Measurements from ENCODE around the gene PIGX. TPM values are rescaled to one million over a fixed set of nuclear protein-coding genes. Genes with fewer than 3 reads are reported as not detected.
A peak's percentile ranks its signal among the peaks of the same experiment; 100 is the strongest.

PIGX gene
- polyA plus RNA-seq (2013), result 21.2 TPM

DNA sequence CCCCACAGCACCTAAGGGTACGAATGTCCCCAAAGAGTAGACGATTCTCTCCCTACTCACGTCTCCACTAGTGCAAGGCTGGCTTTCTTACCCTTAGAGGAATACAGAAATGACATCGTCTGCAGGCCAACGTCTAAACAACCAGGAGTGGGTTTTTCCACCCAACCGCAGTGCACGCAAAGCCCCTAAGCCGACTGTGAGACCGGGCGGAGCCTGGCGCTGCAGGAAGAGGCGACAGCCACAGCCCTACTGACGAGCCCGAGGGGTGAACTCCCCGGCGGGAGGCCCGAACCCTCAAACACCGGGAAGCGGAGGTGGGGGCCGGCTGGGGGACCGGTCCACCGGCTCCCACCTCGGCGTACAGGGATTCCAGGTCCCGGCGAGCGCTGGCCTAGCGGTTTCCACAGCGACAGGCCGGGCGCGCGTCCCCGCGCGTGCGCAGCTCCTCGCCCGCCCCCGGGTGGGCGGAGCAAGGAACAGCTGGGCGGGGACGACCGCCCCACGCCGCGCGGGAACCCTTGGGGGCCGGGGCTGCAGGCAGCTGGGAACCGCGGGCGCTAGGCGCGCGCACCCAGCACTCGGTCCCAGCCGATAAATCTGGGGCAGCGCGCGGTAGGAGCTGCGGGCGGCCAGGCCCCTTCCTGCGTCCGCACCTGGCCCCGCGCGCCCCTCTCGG lies at the start of gene PIGX, which contains the start of gene CEP19:
Gene PIGX (plus strand): TSS at position 540 of the 676 bp plus-strand sequence.
Gene CEP19 (minus strand): TSS at position 413 of the 676 bp plus-strand sequence. CDS start 3,593 bp downstream, outside the sequence.
- peak; percentile 95 to 98 (median 98) for DNase-seq
- ChIA-PET CTCF (interaction anchor here (0.9 kb wide), 1 partner anchor 105 kb away, joined by 3 read pairs; no protein-coding TSS in a partner anchor), POLR2A (interaction anchor here (0.5 to 1.3 kb wide), 4 partner anchors 74 to 209 kb away, joined by 3 read pairs; partner anchors contain the start of genes FBXO45 and WDR53)
- 0% methylated on average over 42 of the region's 68 CpGs for WGBS (ENCODE audit: insufficient coverage)
- no peaks in the 10 kb centered on the region for H3K36me3 ChIP-seq (ENCODE audit: control insufficient read depth in 4 of 4, insufficient read depth in 4 of 4, low read length in 3 of 4)
- peak within 1 kb of the TSS; percentile 84 to 94 (median 86) for H3K4me3 ChIP-seq (ENCODE audit: control insufficient read depth in 1 of 7, extremely low read depth in 1 of 7, insufficient read depth in 4 of 7, low read depth in 2 of 7, low read length in 6 of 7)
- H3K27ac ChIP-seq (ENCODE audit: insufficient read depth in 1 of 2, low read depth in 1 of 2, low read length in 2 of 2, poor library complexity in 1 of 2, severe bottlenecking in 2 of 2), result peak within 1 kb of the TSS; percentile 97
- H3K4me1 ChIP-seq (ENCODE audit: control extremely low read depth in 1 of 4, control insufficient read depth in 4 of 4, insufficient read depth in 4 of 4, low read length in 3 of 4), result peaks cover 3 to 23% (median 17%) of the 10 kb centered on the region in 4 experiments
- H3K27me3 ChIP-seq (replicated peaks in 2 of 5; ENCODE audit: control insufficient read depth in 4 of 5, insufficient read depth in 5 of 5, low read length in 4 of 5), result no peaks in the 10 kb centered on the region
- no peaks in the 10 kb centered on the region for H3K9me3 ChIP-seq (ENCODE audit: control extremely low read depth in 1 of 5, control insufficient read depth in 4 of 5, insufficient read depth in 2 of 5, low read depth in 1 of 5, low read length in 4 of 5)

- peak overlapping the region in 1 of 2 experiments; percentile 60 for H3K27ac ChIP-seq (ENCODE audit: insufficient read depth in 1 of 2, low read depth in 1 of 2, low read length in 2 of 2, poor library complexity in 1 of 2, severe bottlenecking in 2 of 2)
- peaks cover 6 to 59% (median 44%) of the 10 kb centered on the region in 4 experiments for H3K36me3 ChIP-seq (ENCODE audit: control insufficient read depth in 4 of 4, insufficient read depth in 4 of 4, low read length in 3 of 4)
- ChIA-PET POLR2A (interaction anchor here (0.6 to 0.7 kb wide), 2 partner anchors 13 to 22 kb away, joined by 3 read pairs; no protein-coding TSS in a partner anchor), CTCF (interaction anchor here (0.7 to 1.3 kb wide), 11 partner anchors 9 to 56 kb away, joined by 3 to 4 read pairs (median 3); no protein-coding TSS in a partner anchor)
- H3K4me3 ChIP-seq (ENCODE audit: control insufficient read depth in 1 of 7, extremely low read depth in 1 of 7, insufficient read depth in 4 of 7, low read depth in 2 of 7, low read length in 6 of 7), result no peak overlapping the region
- 96% methylated on average over 6 of the region's 15 CpGs for WGBS (ENCODE audit: insufficient coverage)
- peak in 2 of 3 donors; percentile 45 to 56 for DNase-seq
- no peaks in the 10 kb centered on the region for H3K9me3 ChIP-seq (ENCODE audit: control extremely low read depth in 1 of 5, control insufficient read depth in 4 of 5, insufficient read depth in 2 of 5, low read depth in 1 of 5, low read length in 4 of 5)
- H3K27me3 ChIP-seq (replicated peaks in 2 of 5; ENCODE audit: control insufficient read depth in 4 of 5, insufficient read depth in 5 of 5, low read length in 4 of 5), result no peaks in the 10 kb centered on the region
- H3K4me1 ChIP-seq (ENCODE audit: control extremely low read depth in 1 of 4, control insufficient read depth in 4 of 4, insufficient read depth in 4 of 4, low read length in 3 of 4), result peaks cover 0 to 8% (median 4%) of the 10 kb centered on the region in 4 experiments
Measured at GRCh38 chr3:196662711-196663571, 49.2 kb upstream of the PIGX start.

- H3K36me3 ChIP-seq (ENCODE audit: control insufficient read depth in 4 of 4, insufficient read depth in 4 of 4, low read length in 3 of 4), result peaks cover 0 to 29% (median 19%) of the 10 kb centered on the region in 4 experiments
- 90% methylated on average over 15 of the region's 23 CpGs for WGBS (ENCODE audit: insufficient coverage)
- H3K27me3 ChIP-seq (replicated peaks in 2 of 5; ENCODE audit: control insufficient read depth in 4 of 5, insufficient read depth in 5 of 5, low read length in 4 of 5), result no peaks in the 10 kb centered on the region
- no peaks in the 10 kb centered on the region for H3K9me3 ChIP-seq (ENCODE audit: control extremely low read depth in 1 of 5, control insufficient read depth in 4 of 5, insufficient read depth in 2 of 5, low read depth in 1 of 5, low read length in 4 of 5)
- H3K27ac ChIP-seq (ENCODE audit: insufficient read depth in 1 of 2, low read depth in 1 of 2, low read length in 2 of 2, poor library complexity in 1 of 2, severe bottlenecking in 2 of 2), result no peak overlapping the region
- DNase-seq, result peak in 1 of 3 donors; percentile 39
- H3K4me3 ChIP-seq (ENCODE audit: control insufficient read depth in 1 of 7, extremely low read depth in 1 of 7, insufficient read depth in 4 of 7, low read depth in 2 of 7, low read length in 6 of 7), result no peak overlapping the region
- H3K4me1 ChIP-seq (ENCODE audit: control extremely low read depth in 1 of 4, control insufficient read depth in 4 of 4, insufficient read depth in 4 of 4, low read length in 3 of 4), result peaks cover 5 to 18% (median 14%) of the 10 kb centered on the region in 4 experiments
- POLR2A ChIA-PET, result interaction anchor here (0.6 to 1.0 kb wide), 2 partner anchors 18 to 28 kb away, joined by 3 read pairs; no protein-coding TSS in a partner anchor
- CTCF ChIA-PET, result interaction anchor here (1.2 to 1.5 kb wide), 2 partner anchors 22 to 58 kb away, joined by 3 read pairs; no protein-coding TSS in a partner anchor
Measured at GRCh38 chr3:196666001-196666867, 45.9 kb upstream of the PIGX start.

DNA sequence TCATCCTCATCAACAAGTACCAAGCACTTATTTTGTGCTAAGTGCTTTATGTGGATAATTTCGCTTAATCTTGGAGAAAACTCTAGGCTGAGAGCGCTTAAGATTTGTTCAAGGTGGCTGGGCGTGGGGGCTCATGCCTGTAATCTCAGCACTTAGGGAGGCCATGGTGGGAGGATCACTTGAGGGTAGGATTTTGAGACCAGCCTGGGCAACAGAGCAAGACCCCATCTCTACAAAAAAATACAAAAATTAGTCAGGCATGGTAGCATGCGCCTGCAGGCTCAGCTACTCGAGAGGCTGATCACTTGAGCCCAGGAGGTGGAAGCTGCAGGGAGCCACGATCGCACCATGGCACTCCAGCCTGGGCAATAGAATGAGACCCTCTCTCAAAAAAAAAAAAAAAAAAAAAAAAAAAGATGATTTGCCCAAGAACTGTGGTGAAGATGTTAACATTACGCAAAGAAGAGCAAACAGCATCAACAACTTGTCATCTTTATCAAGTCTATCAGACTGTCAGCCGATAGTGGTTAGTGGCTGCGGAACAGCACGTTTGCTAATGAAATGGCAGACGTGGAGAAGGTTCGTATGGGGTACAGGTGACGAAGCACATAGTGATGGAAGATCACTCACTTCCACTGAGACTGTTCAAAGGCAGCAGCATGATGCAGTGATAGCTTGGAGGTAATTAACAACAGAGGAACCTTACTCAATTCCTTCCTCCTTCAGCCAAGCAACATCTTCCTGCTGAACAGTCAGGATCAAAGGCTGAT lies 44.9 kb upstream of the PIGX start:
- POLR2A ChIA-PET, result no interaction called here
- 96% methylated on average over 4 of the region's 14 CpGs for WGBS (ENCODE audit: insufficient coverage)
- H3K36me3 ChIP-seq (ENCODE audit: control insufficient read depth in 4 of 4, insufficient read depth in 4 of 4, low read length in 3 of 4), result peaks cover 0 to 20% (median 13%) of the 10 kb centered on the region in 4 experiments
- H3K4me3 ChIP-seq (ENCODE audit: control insufficient read depth in 1 of 7, extremely low read depth in 1 of 7, insufficient read depth in 4 of 7, low read depth in 2 of 7, low read length in 6 of 7), result no peak overlapping the region
- H3K4me1 ChIP-seq (ENCODE audit: control extremely low read depth in 1 of 4, control insufficient read depth in 4 of 4, insufficient read depth in 4 of 4, low read length in 3 of 4), result peaks cover 5 to 18% (median 13%) of the 10 kb centered on the region in 4 experiments
- no peaks in the 10 kb centered on the region for H3K9me3 ChIP-seq (ENCODE audit: control extremely low read depth in 1 of 5, control insufficient read depth in 4 of 5, insufficient read depth in 2 of 5, low read depth in 1 of 5, low read length in 4 of 5)
- no peaks in the 10 kb centered on the region for H3K27me3 ChIP-seq (replicated peaks in 2 of 5; ENCODE audit: control insufficient read depth in 4 of 5, insufficient read depth in 5 of 5, low read length in 4 of 5)
- no peak overlapping the region for H3K27ac ChIP-seq (ENCODE audit: insufficient read depth in 1 of 2, low read depth in 1 of 2, low read length in 2 of 2, poor library complexity in 1 of 2, severe bottlenecking in 2 of 2)
- peak in 1 of 3 donors; percentile 16 for DNase-seq
- CTCF ChIA-PET, result interaction anchor here (1.2 kb wide), 1 partner anchor 21 kb away, joined by 3 read pairs; no protein-coding TSS in a partner anchor

DNA sequence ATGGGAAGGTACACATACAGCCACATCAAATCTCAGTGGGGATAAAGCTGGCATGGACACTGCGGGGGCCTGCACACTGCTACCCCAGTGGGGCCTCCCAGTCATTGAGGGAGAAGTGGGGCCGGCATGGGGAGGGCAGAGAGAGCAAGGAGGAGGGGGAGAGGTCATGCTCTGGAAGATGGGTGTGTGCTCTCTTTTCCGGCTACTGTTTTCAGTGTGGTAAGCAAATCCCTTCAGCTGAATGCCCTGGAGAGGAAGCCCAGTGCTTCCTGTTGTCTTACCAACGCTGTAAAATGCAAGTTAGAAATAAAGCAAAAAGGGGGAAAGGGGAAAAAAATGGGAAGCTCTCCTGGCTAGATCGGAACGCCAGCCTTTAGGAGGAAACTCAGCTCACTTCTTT lies 41.8 kb upstream of the PIGX start:
- peaks cover 5 to 12% (median 10%) of the 10 kb centered on the region in 4 experiments for H3K4me1 ChIP-seq (ENCODE audit: control extremely low read depth in 1 of 4, control insufficient read depth in 4 of 4, insufficient read depth in 4 of 4, low read length in 3 of 4)
- ChIA-PET POLR2A (interaction anchor here (0.7 kb wide), 1 partner anchor 43 kb away, joined by 3 read pairs; no protein-coding TSS in a partner anchor), CTCF (interaction anchor here (1.3 to 1.7 kb wide), 4 partner anchors 15 to 58 kb away, joined by 3 to 5 read pairs (median 4); no protein-coding TSS in a partner anchor)
- H3K27ac ChIP-seq (ENCODE audit: insufficient read depth in 1 of 2, low read depth in 1 of 2, low read length in 2 of 2, poor library complexity in 1 of 2, severe bottlenecking in 2 of 2), result no peak overlapping the region
- H3K27me3 ChIP-seq (replicated peaks in 2 of 5; ENCODE audit: control insufficient read depth in 4 of 5, insufficient read depth in 5 of 5, low read length in 4 of 5), result no peaks in the 10 kb centered on the region
- no peak for DNase-seq
- H3K9me3 ChIP-seq (ENCODE audit: control extremely low read depth in 1 of 5, control insufficient read depth in 4 of 5, insufficient read depth in 2 of 5, low read depth in 1 of 5, low read length in 4 of 5), result no peaks in the 10 kb centered on the region
- WGBS (ENCODE audit: insufficient coverage), result 8% methylated on average over 6 of the region's 6 CpGs
- peak overlapping the region in 2 of 7 experiments; percentile 7 to 22 for H3K4me3 ChIP-seq (ENCODE audit: control insufficient read depth in 1 of 7, extremely low read depth in 1 of 7, insufficient read depth in 4 of 7, low read depth in 2 of 7, low read length in 6 of 7)
- H3K36me3 ChIP-seq (ENCODE audit: control insufficient read depth in 4 of 4, insufficient read depth in 4 of 4, low read length in 3 of 4), result peaks cover 0 to 8% (median under 1%) of the 10 kb centered on the region in 4 experiments

Data from common myeloid progenitor, CD34-positive (primary cell).